ENCODE results near the gene ATP6V1B1.

The ATP6V1B1 gene

DNA sequence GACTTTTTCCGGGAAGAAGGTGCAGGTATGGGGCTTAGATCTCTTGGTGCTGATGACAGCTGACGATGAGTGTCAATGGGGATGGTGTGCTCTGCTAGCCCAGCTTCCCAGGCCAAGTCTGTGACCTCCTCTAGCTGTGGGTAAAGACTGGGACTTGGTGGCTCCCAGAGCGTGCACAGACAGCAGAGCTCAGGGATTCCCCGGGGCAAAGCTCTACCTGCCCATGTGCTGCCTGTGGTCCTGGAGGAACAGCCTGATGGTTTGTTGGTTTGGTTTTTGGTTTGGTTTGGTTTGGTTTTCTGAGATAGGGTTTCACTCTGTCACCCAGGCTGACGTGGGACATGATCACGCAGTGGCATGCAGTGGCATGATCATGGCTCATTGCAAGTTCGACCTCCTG lies 19.2 kb downstream of the ATP6V1B1 start:
- no peak for ATAC-seq
- TF ChIP-seq, protein P1, sequence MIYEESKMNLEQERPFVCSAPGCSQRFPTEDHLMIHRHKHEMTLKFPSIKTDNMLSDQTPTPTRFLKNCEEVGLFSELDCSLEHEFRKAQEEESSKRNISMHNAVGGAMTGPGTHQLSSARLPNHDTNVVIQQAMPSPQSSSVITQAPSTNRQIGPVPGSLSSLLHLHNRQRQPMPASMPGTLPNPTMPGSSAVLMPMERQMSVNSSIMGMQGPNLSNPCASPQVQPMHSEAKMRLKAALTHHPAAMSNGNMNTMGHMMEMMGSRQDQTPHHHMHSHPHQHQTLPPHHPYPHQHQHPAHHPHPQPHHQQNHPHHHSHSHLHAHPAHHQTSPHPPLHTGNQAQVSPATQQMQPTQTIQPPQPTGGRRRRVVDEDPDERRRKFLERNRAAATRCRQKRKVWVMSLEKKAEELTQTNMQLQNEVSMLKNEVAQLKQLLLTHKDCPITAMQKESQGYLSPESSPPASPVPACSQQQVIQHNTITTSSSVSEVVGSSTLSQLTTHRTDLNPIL (CRISPR knock-in tag; IDR thresholded peaks at IDR 0.05; ENCODE audit: low read depth): no peak
- TF ChIP-seq ZC3H10 (CRISPR knock-in tag; IDR thresholded peaks at IDR 0.05): no peak

DNA sequence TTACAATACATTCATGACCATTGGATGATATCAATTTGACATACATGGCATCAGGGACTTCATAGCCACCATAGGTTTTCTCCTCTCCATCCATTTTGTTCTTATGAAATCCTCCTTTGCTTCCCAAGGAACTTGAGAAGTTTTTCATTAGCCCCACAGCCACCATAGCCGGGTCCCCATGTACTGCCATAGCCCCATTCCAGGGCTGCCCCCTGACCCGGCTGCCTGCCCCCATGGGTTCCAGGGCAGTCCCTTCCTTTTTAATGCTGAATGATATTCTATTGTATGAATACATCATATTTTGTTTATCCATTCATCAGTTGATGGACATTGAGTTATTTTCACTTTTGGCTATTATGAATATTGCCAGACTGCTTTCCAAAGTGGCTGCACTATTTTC lies 20.4 kb downstream of the ATP6V1B1 start:
- TF ChIP-seq, protein P2, sequence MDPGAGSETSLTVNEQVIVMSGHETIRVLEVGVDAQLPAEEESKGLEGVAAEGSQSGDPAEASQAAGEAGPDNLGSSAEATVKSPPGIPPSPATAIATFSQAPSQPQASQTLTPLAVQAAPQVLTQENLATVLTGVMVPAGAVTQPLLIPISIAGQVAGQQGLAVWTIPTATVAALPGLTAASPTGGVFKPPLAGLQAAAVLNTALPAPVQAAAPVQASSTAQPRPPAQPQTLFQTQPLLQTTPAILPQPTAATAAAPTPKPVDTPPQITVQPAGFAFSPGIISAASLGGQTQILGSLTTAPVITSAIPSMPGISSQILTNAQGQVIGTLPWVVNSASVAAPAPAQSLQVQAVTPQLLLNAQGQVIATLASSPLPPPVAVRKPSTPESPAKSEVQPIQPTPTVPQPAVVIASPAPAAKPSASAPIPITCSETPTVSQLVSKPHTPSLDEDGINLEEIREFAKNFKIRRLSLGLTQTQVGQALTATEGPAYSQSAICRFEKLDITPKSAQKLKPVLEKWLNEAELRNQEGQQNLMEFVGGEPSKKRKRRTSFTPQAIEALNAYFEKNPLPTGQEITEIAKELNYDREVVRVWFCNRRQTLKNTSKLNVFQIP (CRISPR knock-in tag; IDR thresholded peaks at IDR 0.05; ENCODE audit: borderline replicate concordance, low read depth): no peak
- ATAC-seq: no peak

DNA sequence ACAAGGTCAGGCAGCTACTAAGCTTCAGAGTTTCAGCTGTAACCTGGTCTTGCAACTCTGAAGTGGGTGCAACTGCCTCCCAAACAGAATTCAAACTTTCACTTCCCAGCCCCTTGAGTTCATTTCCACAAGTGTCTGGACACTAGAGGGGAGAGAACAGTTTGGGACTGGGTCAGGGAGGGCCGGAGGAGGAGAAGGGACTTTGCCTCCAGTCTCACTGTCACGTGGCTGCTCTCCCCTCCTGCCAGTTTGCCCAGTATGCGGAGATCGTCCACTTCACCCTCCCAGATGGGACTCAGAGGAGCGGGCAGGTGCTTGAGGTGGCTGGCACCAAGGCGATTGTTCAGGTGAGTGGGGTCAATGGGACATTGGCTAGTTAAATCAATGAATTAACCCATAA lies 22.1 kb downstream of the ATP6V1B1 start:
- TF ChIP-seq ZNF70 (CRISPR knock-in tag; IDR thresholded peaks at IDR 0.05) (no peak), PPARA (CRISPR knock-in tag; IDR thresholded peaks at IDR 0.05; ENCODE audit: borderline replicate concordance) (no peak), ZNF8 (CRISPR knock-in tag; IDR thresholded peaks at IDR 0.05) (no peak), GLIS3 (CRISPR knock-in tag; IDR thresholded peaks at IDR 0.05) (no peak)
- no peak for ATAC-seq

DNA sequence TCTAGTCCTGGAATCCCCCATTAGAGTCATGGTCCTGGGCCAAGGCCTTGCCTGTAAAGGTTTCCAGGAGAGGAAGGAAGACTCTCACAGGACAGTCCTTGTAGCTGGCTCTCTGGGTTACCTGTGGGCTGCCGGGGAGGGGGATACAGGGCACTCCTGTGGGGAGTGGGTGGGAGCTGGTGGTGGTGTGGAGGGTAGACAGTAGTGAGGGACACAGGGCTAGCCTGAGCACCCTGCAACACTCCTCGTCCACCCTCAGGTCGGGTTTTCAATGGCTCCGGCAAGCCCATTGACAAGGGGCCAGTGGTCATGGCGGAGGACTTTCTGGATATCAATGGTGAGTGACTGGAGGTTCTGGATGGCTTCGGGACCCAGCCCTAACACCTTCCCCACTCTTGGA lies 23.1 kb downstream of the ATP6V1B1 start:
- no peak for ATAC-seq
- TF ChIP-seq, protein P3, sequence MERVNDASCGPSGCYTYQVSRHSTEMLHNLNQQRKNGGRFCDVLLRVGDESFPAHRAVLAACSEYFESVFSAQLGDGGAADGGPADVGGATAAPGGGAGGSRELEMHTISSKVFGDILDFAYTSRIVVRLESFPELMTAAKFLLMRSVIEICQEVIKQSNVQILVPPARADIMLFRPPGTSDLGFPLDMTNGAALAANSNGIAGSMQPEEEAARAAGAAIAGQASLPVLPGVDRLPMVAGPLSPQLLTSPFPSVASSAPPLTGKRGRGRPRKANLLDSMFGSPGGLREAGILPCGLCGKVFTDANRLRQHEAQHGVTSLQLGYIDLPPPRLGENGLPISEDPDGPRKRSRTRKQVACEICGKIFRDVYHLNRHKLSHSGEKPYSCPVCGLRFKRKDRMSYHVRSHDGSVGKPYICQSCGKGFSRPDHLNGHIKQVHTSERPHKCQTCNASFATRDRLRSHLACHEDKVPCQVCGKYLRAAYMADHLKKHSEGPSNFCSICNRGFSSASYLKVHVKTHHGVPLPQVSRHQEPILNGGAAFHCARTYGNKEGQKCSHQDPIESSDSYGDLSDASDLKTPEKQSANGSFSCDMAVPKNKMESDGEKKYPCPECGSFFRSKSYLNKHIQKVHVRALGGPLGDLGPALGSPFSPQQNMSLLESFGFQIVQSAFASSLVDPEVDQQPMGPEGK (CRISPR knock-in tag; IDR thresholded peaks at IDR 0.05; ENCODE audit: borderline replicate concordance): no peak
- TF ChIP-seq, protein P4, sequence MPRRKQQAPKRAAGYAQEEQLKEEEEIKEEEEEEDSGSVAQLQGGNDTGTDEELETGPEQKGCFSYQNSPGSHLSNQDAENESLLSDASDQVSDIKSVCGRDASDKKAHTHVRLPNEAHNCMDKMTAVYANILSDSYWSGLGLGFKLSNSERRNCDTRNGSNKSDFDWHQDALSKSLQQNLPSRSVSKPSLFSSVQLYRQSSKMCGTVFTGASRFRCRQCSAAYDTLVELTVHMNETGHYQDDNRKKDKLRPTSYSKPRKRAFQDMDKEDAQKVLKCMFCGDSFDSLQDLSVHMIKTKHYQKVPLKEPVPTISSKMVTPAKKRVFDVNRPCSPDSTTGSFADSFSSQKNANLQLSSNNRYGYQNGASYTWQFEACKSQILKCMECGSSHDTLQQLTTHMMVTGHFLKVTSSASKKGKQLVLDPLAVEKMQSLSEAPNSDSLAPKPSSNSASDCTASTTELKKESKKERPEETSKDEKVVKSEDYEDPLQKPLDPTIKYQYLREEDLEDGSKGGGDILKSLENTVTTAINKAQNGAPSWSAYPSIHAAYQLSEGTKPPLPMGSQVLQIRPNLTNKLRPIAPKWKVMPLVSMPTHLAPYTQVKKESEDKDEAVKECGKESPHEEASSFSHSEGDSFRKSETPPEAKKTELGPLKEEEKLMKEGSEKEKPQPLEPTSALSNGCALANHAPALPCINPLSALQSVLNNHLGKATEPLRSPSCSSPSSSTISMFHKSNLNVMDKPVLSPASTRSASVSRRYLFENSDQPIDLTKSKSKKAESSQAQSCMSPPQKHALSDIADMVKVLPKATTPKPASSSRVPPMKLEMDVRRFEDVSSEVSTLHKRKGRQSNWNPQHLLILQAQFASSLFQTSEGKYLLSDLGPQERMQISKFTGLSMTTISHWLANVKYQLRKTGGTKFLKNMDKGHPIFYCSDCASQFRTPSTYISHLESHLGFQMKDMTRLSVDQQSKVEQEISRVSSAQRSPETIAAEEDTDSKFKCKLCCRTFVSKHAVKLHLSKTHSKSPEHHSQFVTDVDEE (CRISPR knock-in tag; IDR thresholded peaks at IDR 0.05): no peak
- TF ChIP-seq ESRRG (CRISPR knock-in tag; IDR thresholded peaks at IDR 0.05) (no peak), ZNF70 (CRISPR knock-in tag; IDR thresholded peaks at IDR 0.05) (no peak), ISL1 (CRISPR knock-in tag; IDR thresholded peaks at IDR 0.05) (no peak), ZNF8 (CRISPR knock-in tag; IDR thresholded peaks at IDR 0.05) (no peak), ZFP30 (CRISPR knock-in tag; IDR thresholded peaks at IDR 0.05) (no peak)

DNA sequence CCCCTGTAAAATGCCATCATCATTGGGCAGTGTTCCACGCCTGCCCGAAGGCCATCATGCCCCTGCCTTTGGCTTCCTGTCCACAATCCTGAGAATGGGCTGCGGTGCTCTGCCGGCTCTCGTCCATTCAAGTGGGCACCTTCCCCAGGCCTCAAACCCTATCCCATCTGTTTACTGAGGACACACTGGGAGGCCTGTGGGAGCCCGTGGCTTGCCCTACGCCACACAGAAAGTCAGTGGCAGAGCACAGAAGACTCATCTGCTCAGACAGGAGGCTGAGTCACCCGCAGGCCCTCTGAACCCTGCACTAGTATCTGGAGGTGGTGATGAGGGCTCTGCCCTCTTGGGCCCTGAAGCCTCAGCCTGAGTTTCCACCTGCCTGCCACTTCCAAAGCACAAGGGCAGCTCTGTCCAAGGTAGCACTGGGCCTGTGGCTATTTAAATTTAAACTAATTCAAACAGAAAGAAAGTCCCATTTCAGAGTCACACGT lies 23.6 kb downstream of the ATP6V1B1 start:
- TF ChIP-seq, protein P2 (CRISPR knock-in tag; IDR thresholded peaks at IDR 0.05; ENCODE audit: borderline replicate concordance, low read depth): no peak
- TF ChIP-seq TOX (CRISPR knock-in tag; IDR thresholded peaks at IDR 0.05; ENCODE audit: borderline replicate concordance) (no peak), ISL1 (CRISPR knock-in tag; IDR thresholded peaks at IDR 0.05) (no peak), RARB (CRISPR knock-in tag; IDR thresholded peaks at IDR 0.05) (no peak), ZNF8 (CRISPR knock-in tag; IDR thresholded peaks at IDR 0.05) (no peak), ZFP3 (CRISPR knock-in tag; IDR thresholded peaks at IDR 0.05) (no peak), ZC3H10 (CRISPR knock-in tag; IDR thresholded peaks at IDR 0.05) (no peak), GLIS3 (CRISPR knock-in tag; IDR thresholded peaks at IDR 0.05) (no peak), OSR1 (CRISPR knock-in tag; IDR thresholded peaks at IDR 0.05) (no peak), BACH2 (CRISPR knock-in tag; IDR thresholded peaks at IDR 0.05; ENCODE audit: borderline replicate concordance) (no peak), ARNTL (CRISPR knock-in tag; IDR thresholded peaks at IDR 0.05; ENCODE audit: borderline replicate concordance, low read depth) (no peak), PPARA (CRISPR knock-in tag; IDR thresholded peaks at IDR 0.05; ENCODE audit: borderline replicate concordance) (no peak), ZNF70 (CRISPR knock-in tag; IDR thresholded peaks at IDR 0.05) (no peak), ESRRG (CRISPR knock-in tag; IDR thresholded peaks at IDR 0.05) (no peak), ZNF565 (CRISPR knock-in tag; conservative IDR thresholded peaks at IDR 0.05; ENCODE audit: low read depth) (no peak), ZFP30 (CRISPR knock-in tag; IDR thresholded peaks at IDR 0.05) (no peak)
- TF ChIP-seq, protein P3 (CRISPR knock-in tag; IDR thresholded peaks at IDR 0.05; ENCODE audit: borderline replicate concordance): no peak
- TF ChIP-seq, protein P5, sequence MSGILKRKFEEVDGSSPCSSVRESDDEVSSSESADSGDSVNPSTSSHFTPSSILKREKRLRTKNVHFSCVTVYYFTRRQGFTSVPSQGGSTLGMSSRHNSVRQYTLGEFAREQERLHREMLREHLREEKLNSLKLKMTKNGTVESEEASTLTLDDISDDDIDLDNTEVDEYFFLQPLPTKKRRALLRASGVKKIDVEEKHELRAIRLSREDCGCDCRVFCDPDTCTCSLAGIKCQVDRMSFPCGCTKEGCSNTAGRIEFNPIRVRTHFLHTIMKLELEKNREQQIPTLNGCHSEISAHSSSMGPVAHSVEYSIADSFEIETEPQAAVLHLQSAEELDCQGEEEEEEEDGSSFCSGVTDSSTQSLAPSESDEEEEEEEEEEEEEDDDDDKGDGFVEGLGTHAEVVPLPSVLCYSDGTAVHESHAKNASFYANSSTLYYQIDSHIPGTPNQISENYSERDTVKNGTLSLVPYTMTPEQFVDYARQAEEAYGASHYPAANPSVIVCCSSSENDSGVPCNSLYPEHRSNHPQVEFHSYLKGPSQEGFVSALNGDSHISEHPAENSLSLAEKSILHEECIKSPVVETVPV (CRISPR knock-in tag; IDR thresholded peaks at IDR 0.05): no peak
- ATAC-seq: no peak
